ENCODE results near the gene ZNF609. TPM values are rescaled to one million over a fixed set of nuclear protein-coding genes. Genes with fewer than 3 reads are reported as not detected.

Gene ZNF609
- total RNA-seq, 4 donors from 2014 or later: 18.6 to 40.1 (median 23.7) TPM

DNA sequence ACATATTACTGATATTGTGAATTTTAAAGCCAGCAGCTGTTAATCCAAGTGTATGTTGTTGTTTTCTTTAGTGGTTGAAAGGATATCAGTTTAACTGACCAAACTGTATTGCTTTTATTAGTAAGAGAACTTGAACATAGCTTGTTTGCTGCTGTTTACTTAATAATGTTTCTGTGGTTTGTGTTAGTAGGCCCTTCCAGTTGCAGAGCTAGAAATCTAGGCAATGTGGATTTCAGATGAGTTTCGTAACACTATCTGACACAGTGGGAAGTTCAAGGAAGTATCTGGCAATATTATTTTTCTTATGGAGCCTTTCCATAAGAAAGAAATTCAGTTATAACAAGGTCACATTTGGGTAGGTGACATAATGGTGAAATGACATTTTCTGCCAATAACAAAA, 18.5 kb downstream of the ZNF609 start:
- no peak for DNase-seq (ENCODE audit: low spot score in 2 of 2)
- peaks cover 5% of the 10 kb centered on the region for H3K36me3 ChIP-seq
- peaks cover 7% of the 10 kb centered on the region for H3K4me1 ChIP-seq
- no peak overlapping the region for H3K4me3 ChIP-seq
- no peaks in the 10 kb centered on the region for H3K27me3 ChIP-seq
- no peak for TF ChIP-seq CTCF (IDR thresholded peaks at IDR 0.05)
- TF ChIP-seq POLR2AphosphoS5 (IDR thresholded peaks at IDR 0.05): no peak
- no peak for TF ChIP-seq EP300 (IDR thresholded peaks at IDR 0.05)
- no peak for TF ChIP-seq POLR2A (IDR thresholded peaks at IDR 0.05)
- no peak overlapping the region for H3K27ac ChIP-seq
- WGBS: 3% methylated on average over 1 of the region's 1 CpG
- H3K9me3 ChIP-seq: no peaks in the 10 kb centered on the region

DNA sequence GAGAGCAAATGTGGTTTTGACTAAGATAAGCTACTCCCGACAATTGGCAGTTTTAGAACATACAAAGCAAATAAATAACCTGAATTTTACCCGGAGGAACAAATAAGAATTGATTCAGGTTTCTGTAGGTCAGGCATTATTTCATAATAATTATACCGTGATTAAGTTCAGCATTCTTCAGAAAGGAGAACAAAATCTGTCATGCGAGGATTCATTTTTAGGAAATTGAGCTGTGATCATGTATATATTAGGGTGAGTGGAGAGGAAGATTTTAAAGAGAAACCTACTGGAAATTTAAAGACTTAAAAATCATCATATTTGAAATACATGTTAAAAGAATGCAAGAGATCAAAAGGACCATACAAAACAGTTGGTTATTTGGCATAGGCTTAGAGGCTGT, 20.5 kb downstream of the ZNF609 start:
- no peak for TF ChIP-seq POLR2AphosphoS5 (IDR thresholded peaks at IDR 0.05)
- no peak for TF ChIP-seq CTCF (IDR thresholded peaks at IDR 0.05)
- TF ChIP-seq EP300 (IDR thresholded peaks at IDR 0.05): no peak
- no peak for TF ChIP-seq POLR2A (IDR thresholded peaks at IDR 0.05)
- no peak overlapping the region for H3K27ac ChIP-seq
- peaks cover 5% of the 10 kb centered on the region for H3K36me3 ChIP-seq
- H3K4me3 ChIP-seq: no peak overlapping the region
- WGBS: 66% methylated on average over 4 of the region's 4 CpGs
- no peaks in the 10 kb centered on the region for H3K27me3 ChIP-seq
- peaks cover 7% of the 10 kb centered on the region for H3K4me1 ChIP-seq
- DNase-seq (ENCODE audit: low spot score in 2 of 2): no peak
- no peaks in the 10 kb centered on the region for H3K9me3 ChIP-seq

DNA sequence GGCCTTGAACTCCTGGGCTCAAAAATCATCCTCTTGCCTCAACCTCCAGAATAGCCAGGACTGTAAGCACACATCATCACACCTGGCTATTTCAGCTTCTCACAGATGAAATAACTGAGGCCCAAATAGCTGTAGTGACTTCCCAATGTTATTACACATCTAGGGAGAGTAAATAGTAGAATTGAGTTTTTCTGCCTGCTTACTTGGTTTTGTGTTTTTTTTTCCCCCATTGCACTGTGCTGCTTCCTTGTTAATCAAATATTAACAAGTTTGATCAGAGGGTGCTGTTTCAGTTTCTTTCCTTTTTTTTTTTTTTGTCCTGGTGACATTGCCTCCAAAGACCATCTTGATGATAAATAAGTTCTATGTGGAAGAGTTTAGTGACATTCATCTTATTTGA, 23.4 kb downstream of the ZNF609 start:
- H3K27me3 ChIP-seq: no peaks in the 10 kb centered on the region
- H3K4me1 ChIP-seq: no peaks in the 10 kb centered on the region
- H3K36me3 ChIP-seq: peaks cover 5% of the 10 kb centered on the region
- DNase-seq (ENCODE audit: low spot score in 2 of 2): no peak
- no peak for TF ChIP-seq POLR2A (IDR thresholded peaks at IDR 0.05)
- no peak for TF ChIP-seq CTCF (IDR thresholded peaks at IDR 0.05)
- no peak for TF ChIP-seq EP300 (IDR thresholded peaks at IDR 0.05)
- no peak for TF ChIP-seq POLR2AphosphoS5 (IDR thresholded peaks at IDR 0.05)
- H3K27ac ChIP-seq: no peak overlapping the region
- no peak overlapping the region for H3K4me3 ChIP-seq
- H3K9me3 ChIP-seq: no peaks in the 10 kb centered on the region

DNA sequence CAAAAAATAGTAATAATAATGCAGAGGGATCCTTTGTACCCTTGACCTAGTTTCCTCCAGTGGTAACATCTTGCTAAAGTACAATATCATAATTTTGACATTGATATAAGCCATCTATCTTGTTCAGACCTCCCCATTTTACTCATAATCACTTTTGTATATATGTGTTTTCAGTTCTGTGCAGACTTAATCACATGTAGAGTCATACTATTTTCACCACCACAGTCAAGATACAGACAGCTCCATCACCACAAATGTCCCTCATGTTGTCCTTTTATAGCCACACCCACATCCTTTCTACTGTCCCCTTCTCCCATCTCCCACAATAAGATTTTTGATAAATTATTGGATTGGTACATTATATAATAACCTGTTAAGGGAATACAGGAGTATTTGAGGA, 25.4 kb downstream of the ZNF609 start:
- H3K9me3 ChIP-seq: no peaks in the 10 kb centered on the region
- H3K27ac ChIP-seq: no peak overlapping the region
- no peak for TF ChIP-seq EP300 (IDR thresholded peaks at IDR 0.05)
- TF ChIP-seq POLR2A (IDR thresholded peaks at IDR 0.05): no peak
- no peak for TF ChIP-seq POLR2AphosphoS5 (IDR thresholded peaks at IDR 0.05)
- TF ChIP-seq CTCF (IDR thresholded peaks at IDR 0.05): no peak
- no peak for DNase-seq (ENCODE audit: low spot score in 2 of 2)
- peaks cover 8% of the 10 kb centered on the region for H3K36me3 ChIP-seq
- H3K4me1 ChIP-seq: no peaks in the 10 kb centered on the region
- no peak overlapping the region for H3K4me3 ChIP-seq
- H3K27me3 ChIP-seq: no peaks in the 10 kb centered on the region

DNA sequence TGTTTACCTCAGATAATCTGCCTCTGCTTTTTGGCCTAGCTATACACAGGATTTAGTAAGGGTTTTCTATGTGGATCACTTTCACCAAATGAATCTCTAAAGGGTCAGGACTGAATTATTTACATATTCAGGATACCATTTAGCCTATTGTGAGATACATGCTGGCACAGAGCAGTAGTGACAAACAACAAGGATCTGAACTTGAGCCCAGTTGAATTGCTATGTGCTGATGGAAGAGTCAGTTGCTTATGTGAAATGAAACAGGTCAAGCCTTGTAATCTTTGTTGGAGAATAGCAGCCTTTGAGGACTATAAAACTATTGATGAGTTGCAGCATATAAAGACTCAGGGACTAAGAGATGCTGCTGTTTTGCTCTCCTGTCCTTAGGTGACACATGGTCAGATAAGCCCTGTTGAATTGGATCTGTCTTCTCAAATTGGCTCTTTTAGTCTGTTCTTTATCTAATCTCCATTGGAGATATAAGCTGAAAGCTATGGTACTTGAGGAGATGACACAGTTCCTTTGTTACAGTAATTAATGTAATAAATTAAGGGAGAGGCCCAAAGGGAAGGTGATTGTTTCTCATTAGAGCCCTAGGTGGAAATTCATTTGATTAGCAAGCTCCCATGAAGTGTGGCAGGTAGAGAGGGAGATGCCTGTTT, 30.4 kb downstream of the ZNF609 start:
- Histone ChIP-seq H3K4me1 (no peaks in the 10 kb centered on the region), H3K9me3 (no peaks in the 10 kb centered on the region), H3K27ac (no peak overlapping the region), H3K4me3 (no peak overlapping the region), H3K36me3 (peaks cover 3% of the 10 kb centered on the region), H3K27me3 (no peaks in the 10 kb centered on the region)
- no peak for DNase-seq (ENCODE audit: low spot score in 2 of 2)
- no peak for TF ChIP-seq EP300 (IDR thresholded peaks at IDR 0.05)
- no peak for TF ChIP-seq CTCF (IDR thresholded peaks at IDR 0.05)
- TF ChIP-seq POLR2AphosphoS5 (IDR thresholded peaks at IDR 0.05): no peak
- TF ChIP-seq POLR2A (IDR thresholded peaks at IDR 0.05): no peak

Data from suprapubic skin (tissue), 4 donors.